Muscle of arm (tissue), 14 donors: ENCODE data around the gene ANXA8. TPM values are rescaled to one million over a fixed set of nuclear protein-coding genes. Genes with fewer than 3 reads are reported as not detected.
"Not testable (repeated sequence)": the region's sequence is repeated elsewhere in the genome, so short reads cannot be mapped to it uniquely, and the experiment has no call there.

Experiments used
- DNase-seq: peaks from one replicate; pipeline ENCODE4 v3.0.0-alpha.2; 2013
- long read RNA-seq, 11 donors: transcript quantifications; one replicate each; lab custom pipeline, GENCODE V29; 2026
- polyA plus RNA-seq, 12 donors: library from polyadenylated mRNA; unstranded; fragments of 120-200 nt; gene quantifications; one replicate each; pipeline ENCODE4 v1.2.1, GENCODE V29; 2013; ENCODE audit not compliant: insufficient read length in 12 of 12

ANXA8 gene
- 10 to 100 TPM in 1 of 12 donors, 1 to 10 TPM in 2, under 1 TPM in 1, not detected in 8; 0.41 to 18.2 (median 5.3) TPM for polyA plus RNA-seq
- long read RNA-seq, donor 1, partial matches to known transcripts = 0 of 1 reads
- long read RNA-seq, donor 1, other reads (novel, unspliced or antisense) = 0 of 1 reads
- long read RNA-seq, donor 2 = 0 reads
- long read RNA-seq, donor 3 = 0 reads
- long read RNA-seq, donor 4 = 0 reads
- long read RNA-seq, donor 5 = 0 reads
- long read RNA-seq, donor 6 = 0 reads
- long read RNA-seq, donor 7 = 0 reads
- long read RNA-seq, donor 8 = 0 reads
- long read RNA-seq, donor 9 = 0 reads
- long read RNA-seq, donor 10 = 0 reads
- long read RNA-seq, donor 11 = 0 reads

DNA sequence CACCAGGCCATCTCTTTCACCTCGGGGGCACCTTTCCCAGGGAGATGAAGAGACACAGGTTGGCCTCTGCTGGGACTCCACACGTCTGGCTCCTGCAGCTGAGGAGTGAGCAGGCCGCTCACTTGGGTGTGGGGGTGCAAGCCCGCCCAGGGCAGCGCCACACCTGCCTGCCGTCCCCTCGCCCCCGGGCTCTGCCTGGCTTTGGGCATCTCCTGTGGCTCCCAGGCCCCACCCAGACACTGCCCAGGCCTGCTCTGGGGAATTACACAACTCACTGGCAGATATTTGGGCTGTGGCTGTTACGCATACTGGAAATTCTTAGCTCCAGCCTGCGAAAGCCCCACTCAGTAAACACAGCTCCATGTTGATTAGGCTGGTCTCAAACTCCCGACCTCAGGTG, at the start of gene ANXA8:
Gene ANXA8, minus strand, starts transcription at position 193 of the 400 bp plus-strand sequence. Its CDS starts 182 bp downstream, at position 11.
- not testable (repeated sequence) for DNase-seq

GRCh38 chr10:47523475-47523874, 39.6 kb upstream of the ANXA8 start, which contains the start of gene AGAP9:
AGAP9 (minus strand) TSS chr10:47523638; CDS start chr10:47523526, 112 bp downstream.
- DNase-seq = not testable (repeated sequence)

GRCh38 chr10:47502313-47502712, 18.4 kb upstream of the ANXA8 start:
- peak; percentile 50 for DNase-seq

GRCh38 chr10:47494226-47494625, 10.3 kb upstream of the ANXA8 start:
- not testable (repeated sequence) for DNase-seq

DNA sequence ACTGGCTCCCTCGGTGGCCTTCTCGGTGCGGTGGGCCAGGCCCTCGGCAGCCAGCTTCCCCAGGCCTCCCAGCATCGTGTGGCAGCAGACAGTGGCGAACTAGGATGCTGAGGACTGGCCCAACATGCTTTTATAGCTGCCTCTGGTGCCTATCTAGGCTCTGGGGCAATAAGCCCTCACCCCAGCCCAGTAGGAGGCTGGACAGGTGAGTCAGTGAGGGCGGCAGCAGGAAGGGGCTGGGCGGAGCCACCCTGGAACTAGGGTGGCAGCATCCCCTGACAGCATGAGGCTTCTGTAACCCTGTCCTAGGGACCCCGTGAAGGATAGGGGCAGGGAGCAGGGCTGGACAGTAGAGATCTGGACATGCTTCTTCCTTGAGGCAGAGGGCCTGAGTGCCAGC, 7.7 kb upstream of the ANXA8 start, which contains the start of gene FAM25G:
Gene FAM25G, minus strand, starts transcription at position 101 of the 400 bp plus-strand sequence. Its CDS starts 26 bp downstream, at position 75.
- DNase-seq = not testable (repeated sequence)

DNA sequence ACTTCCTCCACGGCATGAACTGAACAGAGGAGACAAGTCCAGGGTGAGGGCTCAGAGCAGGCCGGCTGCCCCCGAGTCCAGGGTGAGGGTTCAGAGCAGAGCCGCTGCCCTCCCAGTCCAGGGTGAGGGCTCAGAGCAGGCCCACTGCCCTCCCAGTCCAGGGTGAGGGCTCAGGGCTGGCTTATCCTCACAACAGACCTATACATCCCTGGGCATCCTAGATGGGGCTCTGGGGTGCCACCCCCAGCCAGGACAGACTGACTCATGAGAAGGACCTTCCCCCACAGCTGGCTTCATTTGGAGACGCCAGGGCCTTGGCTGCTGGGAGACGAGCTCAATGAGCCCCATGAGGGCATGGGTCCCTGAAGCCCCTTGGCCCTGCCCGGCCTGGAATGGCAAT, 5.7 kb upstream of the ANXA8 start:
- not testable (repeated sequence) for DNase-seq

DNA sequence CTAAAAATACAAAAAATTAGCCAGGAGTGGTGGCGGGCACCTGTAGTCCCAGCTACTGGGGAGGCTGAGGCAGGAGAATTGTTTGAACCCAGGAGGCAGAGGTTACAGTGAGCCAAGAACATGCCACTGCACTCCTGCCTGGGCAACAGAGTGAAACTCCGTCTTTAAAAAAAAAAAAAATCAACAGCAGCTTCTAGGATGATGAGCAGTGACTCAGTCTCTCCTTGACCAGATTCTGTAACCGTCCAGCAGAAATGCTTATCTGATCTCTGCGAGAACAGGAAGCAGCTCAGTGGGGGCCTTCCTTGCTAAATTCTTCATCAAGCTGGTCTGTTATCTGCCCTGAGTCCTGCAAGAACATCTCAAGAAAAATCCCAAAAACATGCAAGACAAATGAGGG, 2.0 kb upstream of the ANXA8 start:
- not testable (repeated sequence) for DNase-seq

GRCh38 chr10:47484786-47485185, 871 bp upstream of the ANXA8 start:
- not testable (repeated sequence) for DNase-seq

DNA sequence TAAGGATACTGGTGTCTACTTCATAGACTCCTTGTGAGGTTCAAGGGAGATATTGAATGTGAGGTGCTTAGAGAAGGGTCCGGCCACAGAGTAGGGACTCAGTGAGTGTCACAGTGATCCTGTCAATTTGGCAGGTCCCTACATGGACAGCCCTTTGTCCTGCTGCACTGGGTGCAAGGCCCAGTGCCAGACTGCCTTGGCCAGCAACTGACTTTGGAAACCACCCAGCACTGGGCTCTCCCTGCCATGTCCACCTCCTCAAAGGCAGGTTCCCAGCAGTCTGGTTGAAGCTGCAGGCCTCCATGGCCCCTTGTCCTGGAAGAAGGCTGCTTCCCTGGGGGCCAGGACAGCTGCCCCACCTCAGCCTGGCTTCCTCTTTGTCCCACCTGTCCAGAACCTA, 1.5 kb downstream of the ANXA8 start:
- not testable (repeated sequence) for DNase-seq

DNA sequence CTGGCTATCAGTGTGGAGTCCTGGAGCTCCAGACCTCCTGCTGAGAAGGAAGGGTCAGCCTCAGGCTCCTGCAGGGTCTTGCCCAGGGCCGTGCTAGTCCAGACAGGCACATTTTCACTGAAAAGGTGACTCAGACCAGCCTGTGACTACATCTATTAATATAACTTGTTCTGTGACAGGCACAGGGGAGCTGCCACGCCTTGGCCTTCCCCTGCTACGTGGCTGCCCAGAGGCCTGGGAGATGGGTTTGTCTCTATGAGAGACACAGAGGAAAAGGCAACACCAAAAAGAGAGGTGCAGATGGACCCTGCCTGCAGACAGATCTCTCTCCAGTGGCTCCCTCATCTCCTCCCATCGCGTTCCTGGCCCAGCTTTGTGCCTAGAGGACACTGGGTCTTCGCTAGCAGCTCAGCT, 2.1 kb downstream of the ANXA8 start:
- not testable (repeated sequence) for DNase-seq

GRCh38 chr10:47481182-47481766, 2.6 kb downstream of the ANXA8 start:
- not testable (repeated sequence) for DNase-seq

DNA sequence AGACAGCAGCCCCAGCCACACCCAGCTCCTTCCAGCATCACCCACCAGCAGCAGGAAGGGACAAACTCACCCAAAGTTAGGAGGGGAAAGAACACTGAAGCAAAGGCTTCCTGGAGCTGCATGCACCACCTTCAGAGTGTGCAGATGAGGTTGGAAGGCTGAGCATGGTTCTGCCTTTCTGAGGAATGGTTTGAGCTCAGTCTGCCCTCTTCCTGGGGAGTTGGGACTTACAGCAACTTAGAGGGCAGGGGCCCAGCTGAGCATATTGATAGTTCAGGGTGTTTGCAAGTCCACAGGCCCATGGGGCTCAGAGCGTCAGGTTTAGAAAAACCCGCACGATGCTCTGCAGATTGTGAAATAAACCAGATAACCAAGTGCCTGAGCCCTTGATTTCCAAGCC, 3.8 kb downstream of the ANXA8 start:
- not testable (repeated sequence) for DNase-seq

GRCh38 chr10:47478114-47478513, 5.8 kb downstream of the ANXA8 start:
- DNase-seq = not testable (repeated sequence)

DNA sequence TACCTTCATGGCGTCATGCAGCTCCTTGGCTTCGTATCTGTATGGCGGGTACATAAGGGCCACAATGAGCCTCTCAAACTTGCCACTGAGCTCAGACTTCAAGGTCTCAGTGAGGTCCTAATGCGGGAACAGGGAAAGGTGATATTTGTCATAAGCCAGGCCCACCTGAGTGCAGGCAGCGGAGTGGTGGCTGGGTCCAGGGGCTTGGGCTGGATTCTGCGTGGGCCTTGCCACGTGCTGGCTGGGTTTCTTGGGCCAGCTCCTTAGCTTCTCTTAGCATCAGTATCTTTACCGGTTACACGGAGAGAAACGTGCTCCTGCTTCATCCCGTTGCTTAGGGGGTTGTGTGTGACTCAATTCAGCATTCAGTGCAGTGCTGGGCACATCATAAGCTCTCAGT, 6.8 kb downstream of the ANXA8 start:
- DNase-seq = not testable (repeated sequence)

DNA sequence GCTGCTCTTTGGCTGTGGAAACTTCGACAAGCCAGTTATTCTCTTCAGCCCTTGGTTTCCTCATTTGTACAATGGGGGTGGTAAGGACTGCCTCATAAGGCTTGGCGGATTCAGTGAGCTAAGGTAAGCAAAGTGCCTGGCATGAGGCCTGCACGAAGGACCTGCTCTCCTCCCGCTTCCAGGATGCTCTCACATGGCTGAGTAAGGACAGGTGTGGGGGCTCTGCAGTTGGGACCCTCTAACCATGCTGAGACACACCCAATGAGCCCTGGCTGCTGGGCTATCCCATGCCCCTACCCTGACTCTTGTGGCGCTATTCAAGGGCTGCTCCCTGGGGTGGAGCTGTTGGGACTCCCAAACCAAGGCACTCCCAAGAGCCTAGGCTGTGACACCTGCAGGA, 8.8 kb downstream of the ANXA8 start:
- not testable (repeated sequence) for DNase-seq

GRCh38 chr10:47473516-47473915, 10.4 kb downstream of the ANXA8 start:
- DNase-seq = not testable (repeated sequence)

GRCh38 chr10:47472647-47473046, 11.3 kb downstream of the ANXA8 start:
- not testable (repeated sequence) for DNase-seq

GRCh38 chr10:47472072-47472471, 11.8 kb downstream of the ANXA8 start:
- DNase-seq = not testable (repeated sequence)

DNA sequence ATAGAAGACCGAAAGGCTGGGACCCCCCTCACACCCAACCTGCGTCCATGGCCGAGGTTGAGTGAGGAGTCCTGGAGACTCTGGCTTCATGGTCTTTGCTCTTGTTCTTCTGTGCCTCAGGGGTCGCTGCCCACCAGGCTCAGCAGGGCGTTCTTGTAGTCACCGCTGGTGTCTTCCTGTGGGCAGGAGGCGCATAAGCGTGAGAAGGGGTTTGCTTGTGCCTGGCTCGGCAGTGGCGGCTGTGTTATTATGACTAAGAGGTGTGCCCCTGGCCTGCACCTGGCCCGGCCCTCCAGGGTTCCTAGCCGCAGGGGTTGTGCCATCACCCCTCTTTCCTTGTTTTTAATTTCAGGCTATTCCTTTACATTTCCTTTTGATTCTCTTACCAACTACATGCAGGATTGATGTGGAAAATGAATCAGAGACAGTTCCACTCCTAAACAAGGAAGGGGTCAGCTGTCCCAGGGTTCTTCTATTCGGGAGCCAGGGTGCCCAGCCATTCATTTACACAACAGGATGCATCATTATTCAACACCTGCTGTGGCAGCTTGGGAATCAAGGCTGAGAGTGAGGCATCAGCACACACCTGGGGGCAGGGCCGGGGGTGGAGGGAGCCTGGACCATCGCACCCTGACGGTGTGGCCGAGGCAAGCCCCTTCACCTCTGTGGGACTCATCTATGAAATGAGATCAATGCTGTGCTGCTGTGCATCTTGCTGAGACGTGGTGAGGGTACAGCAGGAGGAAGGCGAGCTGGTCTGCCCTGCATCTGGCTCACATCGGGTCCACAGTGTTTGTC, 15.0 kb downstream of the ANXA8 start:
- DNase-seq = not testable (repeated sequence)

- DNase-seq = not testable (repeated sequence)
These were observed 16.0 kb downstream of the ANXA8 start for GRCh38 chr10:47467957-47468356.

GRCh38 chr10:47467458-47467857, 16.5 kb downstream of the ANXA8 start:
- not testable (repeated sequence) for DNase-seq
